GM10248 (cell line): ENCODE measurements around the gene IDI2.
"Not testable (repeated sequence)": the region's sequence is repeated elsewhere in the genome, so short reads cannot be mapped to it uniquely, and the experiment has no call there.

ENCODE experiments used
- CTCF ChIA-PET: fragments of 300-600 bp; sonication (Branson Sonifier 250); formaldehyde crosslinking; extraction: SDS; loops from one replicate; lab custom pipeline; 2021; ENCODE audit warnings: antibody characterized with exemption; lab: Yijun Ruan, JAX
- POLR2A ChIA-PET: fragments of 350-650 bp; sonication (Branson Sonifier 250); formaldehyde crosslinking; extraction: SDS; loops from one replicate; lab custom pipeline; 2020; ENCODE audit warnings: antibody characterized with exemption; lab: Yijun Ruan, JAX
- DNase-seq: peaks from one replicate; pipeline ENCODE4 v3.0.0; 2012; ENCODE audit errors: extremely low spot score
- TF ChIP-seq, protein P1 (sequence below): IDR thresholded peaks from 2 replicates; pipeline ENCODE4 v1.5.1; 2012; ENCODE audit warnings: mild to moderate bottlenecking, low read depth; ENCODE audit errors: extremely low read depth, missing control alignments, control extremely low read depth

The IDI2 gene

DNA sequence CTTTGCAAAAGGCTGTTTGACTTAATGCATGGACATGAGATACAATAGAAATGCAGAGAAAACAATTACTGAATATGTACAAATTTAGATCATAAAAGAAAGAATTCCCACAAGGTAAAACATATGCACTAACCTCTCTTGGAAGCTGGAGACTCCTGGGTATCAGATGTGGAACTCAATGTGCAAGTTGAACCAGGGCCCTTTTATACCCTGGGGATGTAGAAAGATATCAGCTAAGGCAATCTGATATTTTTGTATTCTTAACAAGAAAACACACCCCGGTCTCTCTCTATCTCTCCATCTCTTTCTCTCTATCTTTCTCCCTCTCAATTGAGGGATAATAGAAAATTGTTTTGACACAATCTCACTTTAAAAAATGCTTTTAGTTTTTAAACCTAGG lies at the start of gene IDI2:
Gene IDI2 (minus strand): TSS at position 177 of the 400 bp plus-strand sequence. CDS start 1,136 bp downstream, outside the sequence.
- TF ChIP-seq, protein P1, sequence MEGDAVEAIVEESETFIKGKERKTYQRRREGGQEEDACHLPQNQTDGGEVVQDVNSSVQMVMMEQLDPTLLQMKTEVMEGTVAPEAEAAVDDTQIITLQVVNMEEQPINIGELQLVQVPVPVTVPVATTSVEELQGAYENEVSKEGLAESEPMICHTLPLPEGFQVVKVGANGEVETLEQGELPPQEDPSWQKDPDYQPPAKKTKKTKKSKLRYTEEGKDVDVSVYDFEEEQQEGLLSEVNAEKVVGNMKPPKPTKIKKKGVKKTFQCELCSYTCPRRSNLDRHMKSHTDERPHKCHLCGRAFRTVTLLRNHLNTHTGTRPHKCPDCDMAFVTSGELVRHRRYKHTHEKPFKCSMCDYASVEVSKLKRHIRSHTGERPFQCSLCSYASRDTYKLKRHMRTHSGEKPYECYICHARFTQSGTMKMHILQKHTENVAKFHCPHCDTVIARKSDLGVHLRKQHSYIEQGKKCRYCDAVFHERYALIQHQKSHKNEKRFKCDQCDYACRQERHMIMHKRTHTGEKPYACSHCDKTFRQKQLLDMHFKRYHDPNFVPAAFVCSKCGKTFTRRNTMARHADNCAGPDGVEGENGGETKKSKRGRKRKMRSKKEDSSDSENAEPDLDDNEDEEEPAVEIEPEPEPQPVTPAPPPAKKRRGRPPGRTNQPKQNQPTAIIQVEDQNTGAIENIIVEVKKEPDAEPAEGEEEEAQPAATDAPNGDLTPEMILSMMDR = no peak
- DNase-seq = no peak
- ChIA-PET CTCF (interaction anchor here (0.9 kb wide), 1 partner anchor 23 kb away, joined by 3 read pairs; no protein-coding TSS in a partner anchor), POLR2A (interaction anchor here (0.8 kb wide), 1 partner anchor 11 kb away, joined by 7 read pairs; no protein-coding TSS in a partner anchor)

DNA sequence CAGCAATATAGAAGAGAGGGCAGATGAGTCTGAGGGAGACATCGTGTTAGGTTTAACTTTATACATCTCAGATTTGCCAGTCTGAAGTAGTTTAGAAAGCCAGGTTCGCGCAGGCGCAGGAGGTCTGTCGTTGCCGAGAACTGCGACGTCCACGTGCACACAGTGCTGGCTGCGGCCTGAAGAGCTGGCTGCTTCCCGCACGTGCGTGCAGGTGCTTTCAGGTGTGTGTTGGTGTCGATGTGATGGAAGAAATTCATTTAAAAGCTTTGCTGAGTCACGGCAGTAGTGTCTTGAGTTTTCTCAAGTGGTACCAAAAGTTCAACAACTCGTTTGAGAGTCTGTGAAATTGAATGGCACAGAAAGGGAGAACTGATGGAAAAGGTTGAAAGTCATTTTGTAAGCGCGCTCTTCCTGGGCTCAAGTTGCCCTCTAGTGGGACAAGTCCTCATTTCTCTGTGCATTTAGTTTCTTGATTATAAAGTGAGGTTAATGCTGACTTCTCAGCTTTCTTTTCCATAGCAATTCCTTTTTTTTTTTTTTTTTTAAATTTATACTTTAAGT lies 49.2 kb upstream of the IDI2 start:
- ChIA-PET CTCF (no interaction called here), POLR2A (no interaction called here)
- no peak for DNase-seq
- TF ChIP-seq, protein P1 = peak; percentile 20

DNA sequence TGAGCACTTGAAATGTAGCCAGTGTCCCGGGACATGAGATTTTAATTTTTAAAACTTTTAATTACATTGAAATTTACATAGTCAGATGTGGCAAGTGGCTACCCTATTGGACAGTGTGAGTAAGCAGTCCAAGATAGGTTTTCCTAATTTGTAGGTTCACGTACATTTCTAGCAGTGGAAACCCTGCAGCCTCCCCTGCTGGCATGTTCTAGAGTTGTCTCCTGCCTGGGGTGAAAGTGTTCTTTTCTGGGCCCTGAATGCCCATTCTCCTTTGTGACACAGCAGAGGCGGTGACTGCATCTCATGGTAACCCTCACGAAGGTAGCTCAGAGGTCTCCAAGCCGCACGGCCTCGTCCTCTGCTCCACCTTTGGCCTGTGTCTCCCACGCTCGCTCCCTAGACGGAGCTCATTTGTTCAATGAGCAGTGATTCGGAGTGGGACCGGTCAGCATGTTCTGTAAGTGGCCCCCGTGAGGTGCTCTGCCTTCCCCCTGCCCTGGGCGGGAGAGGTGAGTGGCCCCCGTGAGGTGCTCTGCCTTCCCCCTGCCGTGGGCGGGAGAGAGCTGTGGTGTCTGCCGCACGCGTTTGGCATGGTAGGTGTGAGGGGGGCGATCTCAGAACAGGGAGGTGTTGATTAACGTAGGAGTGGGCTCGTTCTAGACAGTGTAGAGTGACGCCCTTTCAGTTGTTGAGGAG lies 48.5 kb upstream of the IDI2 start:
- DNase-seq = no peak
- POLR2A ChIA-PET = no interaction called here
- CTCF ChIA-PET = interaction anchor here (1.7 kb wide), 1 partner anchor 12 kb away, joined by 4 read pairs; no protein-coding TSS in a partner anchor
- TF ChIP-seq, protein P1 = peak; percentile 21

DNA sequence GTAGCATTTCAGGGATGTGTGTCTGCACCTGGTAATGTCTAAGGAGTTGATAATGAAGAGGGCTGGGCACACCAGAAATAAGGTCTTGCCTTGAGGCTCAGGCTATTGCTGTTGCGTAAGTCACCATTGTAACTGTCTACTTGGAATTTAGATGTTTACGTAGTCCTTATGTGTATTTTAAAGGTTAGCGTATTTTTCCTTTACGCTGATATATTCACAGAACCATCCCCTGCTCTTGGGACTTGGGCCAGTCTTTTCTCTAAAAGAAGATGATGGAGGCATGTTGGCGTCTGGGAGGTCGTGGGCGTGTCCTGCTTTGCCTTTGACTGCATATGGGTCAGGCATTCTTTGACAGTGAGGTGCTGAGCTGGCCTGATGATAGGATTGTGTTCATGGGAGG lies 45.3 kb upstream of the IDI2 start:
- CTCF ChIA-PET = no interaction called here

DNA sequence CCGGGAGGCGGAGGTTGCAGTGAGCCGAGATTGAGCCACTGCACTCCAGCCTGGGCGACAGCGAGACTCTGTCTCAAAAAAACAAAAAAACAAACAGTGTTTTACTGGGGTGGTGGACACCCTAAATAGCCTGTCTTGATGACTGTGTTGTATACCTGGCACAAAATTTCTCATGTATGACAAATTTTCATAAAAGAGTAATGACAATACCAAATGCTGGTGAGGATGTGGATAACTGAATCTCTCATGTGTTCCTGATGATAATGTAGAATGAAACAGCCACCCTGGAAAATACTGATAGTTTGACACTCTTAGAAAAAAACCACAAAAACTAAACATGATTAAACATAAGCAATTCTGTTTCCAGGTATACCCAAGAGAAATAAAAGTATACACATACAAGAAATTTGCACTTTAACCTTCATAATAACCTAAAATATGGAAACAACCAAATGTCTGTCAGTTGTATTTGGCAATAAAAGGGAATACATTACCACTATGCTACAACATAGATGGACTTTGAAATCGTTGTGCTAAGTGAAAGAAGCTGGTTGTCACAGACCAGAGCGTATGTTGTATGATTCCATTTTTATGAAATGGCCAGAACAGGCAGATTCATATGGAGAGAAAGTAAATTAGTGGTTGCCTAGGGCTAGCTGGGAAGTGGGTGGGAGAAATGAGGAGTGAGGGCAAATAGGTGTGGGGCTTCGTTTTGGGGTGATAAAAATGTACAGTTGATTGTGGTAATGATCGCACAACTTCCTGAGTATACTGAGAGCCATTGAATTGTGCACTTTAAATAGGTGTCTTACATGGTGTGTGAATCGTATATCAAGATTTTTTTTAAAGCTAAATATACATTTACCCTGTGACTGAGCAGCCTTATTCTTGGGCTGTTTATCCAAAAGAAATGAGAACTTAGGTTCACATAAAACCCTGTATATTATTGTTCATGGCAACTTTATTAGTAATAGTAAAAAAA lies 43.0 kb upstream of the IDI2 start:
- ChIA-PET CTCF (no interaction called here), POLR2A (interaction anchor here (0.6 kb wide), 1 partner anchor 27 kb away, joined by 3 read pairs; no protein-coding TSS in a partner anchor)
- TF ChIP-seq, protein P1 = no peak
- no peak for DNase-seq

More for the DNA sequence above, 45.3 kb upstream of the IDI2 start:
- TF ChIP-seq, protein P1 = no peak
- POLR2A ChIA-PET = no interaction called here
- DNase-seq = no peak

DNA sequence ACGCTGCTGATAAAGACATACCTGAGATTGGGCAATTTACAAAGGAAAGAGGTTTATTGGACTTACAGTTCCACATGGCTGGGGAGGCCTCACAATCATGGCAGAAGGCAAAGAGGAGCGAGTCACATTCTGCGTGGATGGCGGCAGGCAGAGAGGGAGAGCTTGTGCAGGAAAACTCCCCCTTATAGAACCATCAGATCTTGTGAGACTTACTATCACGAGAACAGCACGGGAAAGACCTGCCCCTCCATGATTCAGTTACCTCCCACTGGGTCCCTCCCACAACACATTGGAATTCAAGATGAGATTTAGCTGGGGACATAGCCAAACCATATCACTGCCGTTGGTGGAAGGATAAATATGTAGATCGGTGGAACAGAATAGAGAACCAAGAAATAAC lies 41.1 kb upstream of the IDI2 start:
- POLR2A ChIA-PET, DNase-seq: not testable (repeated sequence)
- CTCF ChIA-PET = interaction anchor here (1.2 kb wide), 1 partner anchor 16 kb away, joined by 4 read pairs; no protein-coding TSS in a partner anchor

DNA sequence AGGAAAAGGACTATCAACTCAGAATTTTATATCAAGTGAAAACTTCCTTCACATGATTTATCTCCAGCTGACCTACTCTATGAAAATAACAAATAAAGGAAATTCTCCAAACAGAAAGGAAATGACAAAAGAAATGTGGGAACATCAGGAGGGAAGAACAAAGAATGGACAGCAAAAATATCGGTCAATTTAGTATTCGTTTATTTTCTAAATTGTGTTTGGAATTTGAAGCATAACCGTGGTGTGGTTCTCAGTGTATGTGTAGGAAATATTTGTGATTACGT lies 39.2 kb upstream of the IDI2 start:
- TF ChIP-seq, protein P1 = no peak
- ChIA-PET CTCF (no interaction called here), POLR2A (no interaction called here)
- no peak for DNase-seq
